ENCODE measurements around the gene MAP3K14.

DNA sequence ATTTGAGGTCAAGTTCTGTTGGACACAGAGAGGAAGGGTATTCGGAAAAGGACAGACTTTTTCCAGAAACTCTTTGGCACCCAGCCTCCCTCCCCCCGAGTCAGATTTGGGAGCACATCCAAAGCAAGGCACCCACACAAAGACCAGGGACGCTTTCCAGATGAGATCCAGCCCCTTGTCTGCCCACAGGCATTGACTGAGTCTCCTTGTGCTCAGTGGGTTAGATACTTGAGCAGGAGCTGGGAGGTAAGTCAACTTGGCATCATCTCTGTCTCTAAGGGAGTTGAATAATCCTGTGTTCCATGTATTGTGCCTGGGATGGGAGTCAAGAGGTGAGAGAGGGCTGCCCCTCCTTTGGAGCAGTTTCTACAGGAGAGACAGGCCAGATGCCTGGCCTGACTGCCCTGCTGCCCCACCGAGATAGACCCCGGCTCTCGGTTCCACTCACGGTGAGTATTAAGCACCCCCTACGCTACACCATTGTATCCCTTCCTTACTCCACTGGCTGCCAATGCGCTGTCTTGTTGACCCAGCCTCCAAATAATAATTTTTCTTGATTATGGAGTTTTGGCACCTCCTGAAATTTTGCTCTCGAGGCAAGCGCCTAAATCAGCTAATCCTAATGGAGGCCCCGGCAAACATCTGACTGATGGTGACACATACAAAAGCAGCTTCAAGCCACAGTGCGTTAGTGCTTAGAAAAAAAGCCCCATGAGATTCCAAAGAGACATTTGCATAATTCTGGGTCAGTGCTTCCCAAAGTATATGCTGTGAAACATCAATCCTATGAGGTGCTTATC is 29.6 kb upstream of the MAP3K14 start:
- TF ChIP-seq, protein P1, sequence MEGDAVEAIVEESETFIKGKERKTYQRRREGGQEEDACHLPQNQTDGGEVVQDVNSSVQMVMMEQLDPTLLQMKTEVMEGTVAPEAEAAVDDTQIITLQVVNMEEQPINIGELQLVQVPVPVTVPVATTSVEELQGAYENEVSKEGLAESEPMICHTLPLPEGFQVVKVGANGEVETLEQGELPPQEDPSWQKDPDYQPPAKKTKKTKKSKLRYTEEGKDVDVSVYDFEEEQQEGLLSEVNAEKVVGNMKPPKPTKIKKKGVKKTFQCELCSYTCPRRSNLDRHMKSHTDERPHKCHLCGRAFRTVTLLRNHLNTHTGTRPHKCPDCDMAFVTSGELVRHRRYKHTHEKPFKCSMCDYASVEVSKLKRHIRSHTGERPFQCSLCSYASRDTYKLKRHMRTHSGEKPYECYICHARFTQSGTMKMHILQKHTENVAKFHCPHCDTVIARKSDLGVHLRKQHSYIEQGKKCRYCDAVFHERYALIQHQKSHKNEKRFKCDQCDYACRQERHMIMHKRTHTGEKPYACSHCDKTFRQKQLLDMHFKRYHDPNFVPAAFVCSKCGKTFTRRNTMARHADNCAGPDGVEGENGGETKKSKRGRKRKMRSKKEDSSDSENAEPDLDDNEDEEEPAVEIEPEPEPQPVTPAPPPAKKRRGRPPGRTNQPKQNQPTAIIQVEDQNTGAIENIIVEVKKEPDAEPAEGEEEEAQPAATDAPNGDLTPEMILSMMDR (conservative IDR thresholded peaks at IDR 0.05): no peak
- no peak for TF ChIP-seq EZH2 (IDR thresholded peaks at IDR 0.05; ENCODE audit: low read depth)
